ENCODE results near the gene REST. TPM values are rescaled to one million over a fixed set of nuclear protein-coding genes. Genes with fewer than 3 reads are reported as not detected.

REST gene
- total and polyA plus RNA-seq, 5 donors from 2014 or later, result 68.0 to 141 (median 128) TPM

GRCh38 chr4:56979421-56980072 is 71.8 kb downstream of the REST start:
- H3K4me3 Mint-ChIP-seq, result peak overlapping the region; percentile 97 to 100 (median 98)
- H3K27me3 ChIP-seq (ENCODE audit: control insufficient read depth, insufficient read depth, low read length), result no peaks in the 10 kb centered on the region
- ATAC-seq (ENCODE audit: low read depth in 2 of 2) (no peak), DNase-seq (peak; percentile 11 to 58 (median 14))
- peaks cover 8% of the 10 kb centered on the region for H3K36me3 Mint-ChIP-seq
- H3K27ac Mint-ChIP-seq, result peak overlapping the region; percentile 99 to 100 (median 99)
- H3K4me1 ChIP-seq (ENCODE audit: control insufficient read depth, insufficient read depth, low read length, poor library complexity, severe bottlenecking), result peaks cover 71% of the 10 kb centered on the region
- no peaks in the 10 kb centered on the region for H3K9me3 Mint-ChIP-seq
- peaks cover 29 to 79% (median 55%) of the 10 kb centered on the region in 4 donors for H3K4me1 Mint-ChIP-seq
- H3K27me3 Mint-ChIP-seq, result peaks cover 11% of the 10 kb centered on the region
- H3K36me3 ChIP-seq (ENCODE audit: control insufficient read depth, insufficient read depth, low read length), result peaks cover 3% of the 10 kb centered on the region
- H3K27ac ChIP-seq (ENCODE audit: insufficient read depth, low read length, poor library complexity, severe bottlenecking), result peak overlapping the region; percentile 89
- peak overlapping the region; percentile 90 for H3K4me3 ChIP-seq (ENCODE audit: low read depth, low read length)
- no peaks in the 10 kb centered on the region for H3K9me3 ChIP-seq (ENCODE audit: control insufficient read depth in 2 of 2, low read length in 2 of 2)

GRCh38 chr4:56981795-56982201 is 74.1 kb downstream of the REST start:
- peaks cover 50% of the 10 kb centered on the region for H3K4me1 ChIP-seq (ENCODE audit: control insufficient read depth, insufficient read depth, low read length, poor library complexity, severe bottlenecking)
- DNase-seq (peak in 1 of 3 donors; percentile 19), ATAC-seq (ENCODE audit: low read depth in 2 of 2) (no peak)
- H3K27me3 ChIP-seq (ENCODE audit: control insufficient read depth, insufficient read depth, low read length), result no peaks in the 10 kb centered on the region
- H3K4me1 Mint-ChIP-seq, result peaks cover 32 to 74% (median 59%) of the 10 kb centered on the region in 4 donors
- H3K27ac Mint-ChIP-seq, result peak overlapping the region; percentile 1 to 85 (median 5)
- peak overlapping the region; percentile 45 for H3K27ac ChIP-seq (ENCODE audit: insufficient read depth, low read length, poor library complexity, severe bottlenecking)
- H3K4me3 ChIP-seq (ENCODE audit: low read depth, low read length), result peak overlapping the region; percentile 58
- H3K36me3 Mint-ChIP-seq, result peaks cover 20% of the 10 kb centered on the region
- H3K27me3 Mint-ChIP-seq, result peaks cover 11% of the 10 kb centered on the region
- no peaks in the 10 kb centered on the region for H3K9me3 Mint-ChIP-seq
- peak overlapping the region; percentile 78 to 99 (median 97) for H3K4me3 Mint-ChIP-seq
- H3K9me3 ChIP-seq (ENCODE audit: control insufficient read depth in 2 of 2, low read length in 2 of 2), result no peaks in the 10 kb centered on the region
- peaks cover 16% of the 10 kb centered on the region for H3K36me3 ChIP-seq (ENCODE audit: control insufficient read depth, insufficient read depth, low read length)

DNA sequence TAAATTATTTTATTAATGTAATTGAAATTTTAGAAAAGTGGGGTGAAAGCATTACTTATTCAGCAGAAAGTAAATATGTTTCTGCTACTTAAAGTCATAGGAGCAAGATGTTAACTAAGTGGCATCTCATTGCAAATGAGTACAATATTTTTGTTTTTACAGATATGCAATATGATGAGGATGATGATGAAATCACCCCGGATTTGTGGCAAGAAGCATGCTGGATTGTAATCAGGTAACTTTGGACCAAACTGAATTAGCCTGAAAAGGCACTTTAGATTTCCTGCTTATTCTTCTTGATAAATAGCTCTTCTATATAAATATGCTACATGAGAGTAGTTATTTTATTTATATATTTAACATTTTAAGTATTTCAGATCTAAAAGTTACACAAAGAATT is 78.5 kb downstream of the REST start:
- Histone ChIP-seq H3K27ac (ENCODE audit: insufficient read depth, low read length, poor library complexity, severe bottlenecking) (no peak overlapping the region), H3K4me1 (ENCODE audit: control insufficient read depth, insufficient read depth, low read length, poor library complexity, severe bottlenecking) (peaks cover 25% of the 10 kb centered on the region), H3K4me3 (ENCODE audit: low read depth, low read length) (no peak overlapping the region), H3K9me3 (ENCODE audit: control insufficient read depth in 2 of 2, low read length in 2 of 2) (no peaks in the 10 kb centered on the region), H3K27me3 (ENCODE audit: control insufficient read depth, insufficient read depth, low read length) (no peaks in the 10 kb centered on the region), H3K36me3 (ENCODE audit: control insufficient read depth, insufficient read depth, low read length) (peaks cover 54% of the 10 kb centered on the region)
- ATAC-seq (ENCODE audit: low read depth in 2 of 2), result no peak
- no peak for DNase-seq
- Mint-ChIP-seq H3K4me1 (peaks cover 45 to 64% (median 54%) of the 10 kb centered on the region in 4 donors), H3K9me3 (no peaks in the 10 kb centered on the region), H3K4me3 (no peak overlapping the region), H3K36me3 (peaks cover 35% of the 10 kb centered on the region), H3K27ac (no peak overlapping the region), H3K27me3 (no peaks in the 10 kb centered on the region)

- no peak for DNase-seq
- H3K9me3 Mint-ChIP-seq, result no peaks in the 10 kb centered on the region
- Histone ChIP-seq H3K27me3 (ENCODE audit: control insufficient read depth, insufficient read depth, low read length) (no peaks in the 10 kb centered on the region), H3K27ac (ENCODE audit: insufficient read depth, low read length, poor library complexity, severe bottlenecking) (no peak overlapping the region), H3K4me1 (ENCODE audit: control insufficient read depth, insufficient read depth, low read length, poor library complexity, severe bottlenecking) (peaks cover 18% of the 10 kb centered on the region), H3K9me3 (ENCODE audit: control insufficient read depth in 2 of 2, low read length in 2 of 2) (no peaks in the 10 kb centered on the region), H3K36me3 (ENCODE audit: control insufficient read depth, insufficient read depth, low read length) (peaks cover 62% of the 10 kb centered on the region), H3K4me3 (ENCODE audit: low read depth, low read length) (no peak overlapping the region)
- no peak for ATAC-seq (ENCODE audit: low read depth in 2 of 2)
- H3K27ac Mint-ChIP-seq, result no peak overlapping the region
- no peaks in the 10 kb centered on the region for H3K27me3 Mint-ChIP-seq
- H3K4me3 Mint-ChIP-seq, result no peak overlapping the region
- peaks cover 38% of the 10 kb centered on the region for H3K36me3 Mint-ChIP-seq
- peaks cover 39 to 64% (median 54%) of the 10 kb centered on the region in 4 donors for H3K4me1 Mint-ChIP-seq
Measured at GRCh38 chr4:56986952-56987351, 79.3 kb downstream of the REST start.

- no peak overlapping the region for H3K4me3 Mint-ChIP-seq
- H3K27ac ChIP-seq (ENCODE audit: insufficient read depth, low read length, poor library complexity, severe bottlenecking), result no peak overlapping the region
- DNase-seq (no peak), ATAC-seq (ENCODE audit: low read depth in 2 of 2) (no peak)
- no peaks in the 10 kb centered on the region for H3K9me3 ChIP-seq (ENCODE audit: control insufficient read depth in 2 of 2, low read length in 2 of 2)
- no peaks in the 10 kb centered on the region for H3K27me3 ChIP-seq (ENCODE audit: control insufficient read depth, insufficient read depth, low read length)
- peak overlapping the region in 2 of 3 donors; percentile 0 to 4 for H3K27ac Mint-ChIP-seq
- no peaks in the 10 kb centered on the region for H3K9me3 Mint-ChIP-seq
- H3K4me3 ChIP-seq (ENCODE audit: low read depth, low read length), result no peak overlapping the region
- H3K36me3 ChIP-seq (ENCODE audit: control insufficient read depth, insufficient read depth, low read length), result peaks cover 94% of the 10 kb centered on the region
- peaks cover 46% of the 10 kb centered on the region for H3K36me3 Mint-ChIP-seq
- H3K27me3 Mint-ChIP-seq, result no peaks in the 10 kb centered on the region
- H3K4me1 ChIP-seq (ENCODE audit: control insufficient read depth, insufficient read depth, low read length, poor library complexity, severe bottlenecking), result peaks cover 8% of the 10 kb centered on the region
- peaks cover 26 to 52% (median 44%) of the 10 kb centered on the region in 4 donors for H3K4me1 Mint-ChIP-seq
Measured at GRCh38 chr4:56990109-56990905, 82.6 kb downstream of the REST start.

DNA sequence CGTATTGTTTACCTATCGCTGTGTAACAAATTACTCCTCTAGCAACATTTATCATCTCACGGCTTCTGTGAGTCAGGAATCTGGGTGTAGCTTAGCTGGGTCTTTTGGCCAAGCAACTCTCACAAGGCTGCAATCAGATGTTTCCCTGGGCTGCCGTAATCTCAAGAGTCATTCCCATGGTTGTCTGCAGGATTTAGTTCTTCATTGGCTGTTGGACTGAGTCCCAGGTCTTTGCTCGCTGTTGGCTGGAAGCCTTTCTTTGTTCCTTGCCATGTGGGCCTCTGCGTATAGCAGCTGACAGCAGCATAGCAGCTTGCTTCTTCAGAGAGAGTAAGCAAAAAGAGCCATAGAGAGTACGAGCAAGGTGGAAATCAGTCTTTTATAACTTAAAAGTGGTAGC is 87.8 kb downstream of the REST start:
- no peaks in the 10 kb centered on the region for H3K27me3 Mint-ChIP-seq
- peaks cover 17 to 38% (median 31%) of the 10 kb centered on the region in 4 donors for H3K4me1 Mint-ChIP-seq
- peaks cover 88% of the 10 kb centered on the region for H3K36me3 ChIP-seq (ENCODE audit: control insufficient read depth, insufficient read depth, low read length)
- peaks cover 61% of the 10 kb centered on the region for H3K36me3 Mint-ChIP-seq
- ATAC-seq (ENCODE audit: low read depth in 2 of 2) (no peak), DNase-seq (no peak)
- H3K4me3 ChIP-seq (ENCODE audit: low read depth, low read length), result no peak overlapping the region
- peaks cover 4% of the 10 kb centered on the region for H3K4me1 ChIP-seq (ENCODE audit: control insufficient read depth, insufficient read depth, low read length, poor library complexity, severe bottlenecking)
- H3K4me3 Mint-ChIP-seq, result no peak overlapping the region
- no peak overlapping the region for H3K27ac ChIP-seq (ENCODE audit: insufficient read depth, low read length, poor library complexity, severe bottlenecking)
- no peaks in the 10 kb centered on the region for H3K9me3 Mint-ChIP-seq
- no peaks in the 10 kb centered on the region for H3K27me3 ChIP-seq (ENCODE audit: control insufficient read depth, insufficient read depth, low read length)
- no peaks in the 10 kb centered on the region for H3K9me3 ChIP-seq (ENCODE audit: control insufficient read depth in 2 of 2, low read length in 2 of 2)
- no peak overlapping the region for H3K27ac Mint-ChIP-seq

DNA sequence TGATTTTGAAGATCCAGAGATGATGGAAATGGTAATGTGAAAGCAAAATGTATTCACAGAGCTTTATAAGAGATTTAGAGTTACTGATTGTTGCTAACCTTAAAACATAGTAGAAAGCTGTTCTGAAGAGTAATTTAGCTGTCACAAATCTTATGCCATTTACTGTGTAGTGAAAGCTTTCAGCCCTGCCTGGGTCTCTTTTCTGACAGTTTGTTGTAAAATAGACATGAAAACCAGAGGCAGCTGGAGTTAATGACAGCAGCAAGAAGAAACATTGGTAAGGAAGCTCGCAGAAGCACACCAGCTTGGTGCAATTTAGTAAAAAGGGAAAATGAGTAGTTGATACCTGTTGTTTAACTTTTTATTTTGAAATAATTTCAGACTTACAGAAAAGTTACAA is 92.1 kb downstream of the REST start:
- Histone ChIP-seq H3K4me3 (ENCODE audit: low read depth, low read length) (no peak overlapping the region), H3K4me1 (ENCODE audit: control insufficient read depth, insufficient read depth, low read length, poor library complexity, severe bottlenecking) (no peaks in the 10 kb centered on the region), H3K27me3 (ENCODE audit: control insufficient read depth, insufficient read depth, low read length) (no peaks in the 10 kb centered on the region), H3K9me3 (ENCODE audit: control insufficient read depth in 2 of 2, low read length in 2 of 2) (no peaks in the 10 kb centered on the region), H3K27ac (ENCODE audit: insufficient read depth, low read length, poor library complexity, severe bottlenecking) (no peak overlapping the region), H3K36me3 (ENCODE audit: control insufficient read depth, insufficient read depth, low read length) (peaks cover 80% of the 10 kb centered on the region)
- Mint-ChIP-seq H3K4me1 (peaks cover 5 to 13% (median 10%) of the 10 kb centered on the region in 4 donors), H3K27me3 (no peaks in the 10 kb centered on the region), H3K4me3 (no peak overlapping the region), H3K36me3 (peaks cover 49% of the 10 kb centered on the region), H3K27ac (peak overlapping the region in 1 of 3 donors; percentile 33), H3K9me3 (no peaks in the 10 kb centered on the region)
- DNase-seq, result no peak
- no peak for ATAC-seq (ENCODE audit: low read depth in 2 of 2)
